GM10266 (cell line): ENCODE measurements around the gene CTCF.
"Not testable (repeated sequence)": the region's sequence is repeated elsewhere in the genome, so short reads cannot be mapped to it uniquely, and the experiment has no call there.

ENCODE experiments used
- DNase-seq: peaks from one replicate; pipeline ENCODE4 v3.0.0; 2012; ENCODE audit errors: extremely low spot score
- CTCF ChIP-seq: IDR thresholded peaks from 2 replicates; pipeline ENCODE4 v1.5.1; 2012; ENCODE audit warnings: mild to moderate bottlenecking, low read depth; ENCODE audit not compliant: control insufficient read depth, insufficient read depth; ENCODE audit errors: missing control alignments

Gene CTCF, protein sequence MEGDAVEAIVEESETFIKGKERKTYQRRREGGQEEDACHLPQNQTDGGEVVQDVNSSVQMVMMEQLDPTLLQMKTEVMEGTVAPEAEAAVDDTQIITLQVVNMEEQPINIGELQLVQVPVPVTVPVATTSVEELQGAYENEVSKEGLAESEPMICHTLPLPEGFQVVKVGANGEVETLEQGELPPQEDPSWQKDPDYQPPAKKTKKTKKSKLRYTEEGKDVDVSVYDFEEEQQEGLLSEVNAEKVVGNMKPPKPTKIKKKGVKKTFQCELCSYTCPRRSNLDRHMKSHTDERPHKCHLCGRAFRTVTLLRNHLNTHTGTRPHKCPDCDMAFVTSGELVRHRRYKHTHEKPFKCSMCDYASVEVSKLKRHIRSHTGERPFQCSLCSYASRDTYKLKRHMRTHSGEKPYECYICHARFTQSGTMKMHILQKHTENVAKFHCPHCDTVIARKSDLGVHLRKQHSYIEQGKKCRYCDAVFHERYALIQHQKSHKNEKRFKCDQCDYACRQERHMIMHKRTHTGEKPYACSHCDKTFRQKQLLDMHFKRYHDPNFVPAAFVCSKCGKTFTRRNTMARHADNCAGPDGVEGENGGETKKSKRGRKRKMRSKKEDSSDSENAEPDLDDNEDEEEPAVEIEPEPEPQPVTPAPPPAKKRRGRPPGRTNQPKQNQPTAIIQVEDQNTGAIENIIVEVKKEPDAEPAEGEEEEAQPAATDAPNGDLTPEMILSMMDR

GRCh38 chr16:67562526-67562917 is at the start of gene CTCF:
Gene CTCF (plus strand): TSS chr16:67562526. CDS start chr16:67610833, 48,307 bp downstream.
- peak; percentile 90 for DNase-seq
- TF ChIP-seq CTCF: peak; percentile 61

- not testable (repeated sequence) for DNase-seq
Observed at GRCh38 chr16:67513892-67514291, 48.4 kb upstream of the CTCF start.

DNA sequence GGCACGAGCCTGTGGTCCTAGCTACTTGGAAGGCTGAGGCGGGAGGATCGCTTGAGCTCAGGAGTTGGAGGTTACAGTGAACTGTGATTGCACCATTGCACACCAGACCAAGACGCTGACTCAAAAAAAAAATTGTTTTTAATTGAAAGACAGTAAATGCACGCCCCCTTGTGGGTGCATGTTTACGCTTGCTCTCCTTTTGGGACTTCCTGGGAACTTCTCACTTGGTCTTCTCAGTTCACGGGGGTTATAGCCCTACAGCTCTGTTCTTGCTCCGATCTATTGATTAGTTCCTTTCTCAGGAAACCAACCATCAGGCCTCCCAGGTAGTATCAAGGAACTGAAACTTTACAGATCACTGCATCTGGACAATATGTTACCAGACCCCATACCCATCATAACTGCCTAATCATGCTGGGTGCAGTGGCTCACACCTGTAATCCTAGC is 47.9 kb upstream of the CTCF start:
- peak; percentile 68 for DNase-seq
- TF ChIP-seq CTCF: peak; percentile 80

DNA sequence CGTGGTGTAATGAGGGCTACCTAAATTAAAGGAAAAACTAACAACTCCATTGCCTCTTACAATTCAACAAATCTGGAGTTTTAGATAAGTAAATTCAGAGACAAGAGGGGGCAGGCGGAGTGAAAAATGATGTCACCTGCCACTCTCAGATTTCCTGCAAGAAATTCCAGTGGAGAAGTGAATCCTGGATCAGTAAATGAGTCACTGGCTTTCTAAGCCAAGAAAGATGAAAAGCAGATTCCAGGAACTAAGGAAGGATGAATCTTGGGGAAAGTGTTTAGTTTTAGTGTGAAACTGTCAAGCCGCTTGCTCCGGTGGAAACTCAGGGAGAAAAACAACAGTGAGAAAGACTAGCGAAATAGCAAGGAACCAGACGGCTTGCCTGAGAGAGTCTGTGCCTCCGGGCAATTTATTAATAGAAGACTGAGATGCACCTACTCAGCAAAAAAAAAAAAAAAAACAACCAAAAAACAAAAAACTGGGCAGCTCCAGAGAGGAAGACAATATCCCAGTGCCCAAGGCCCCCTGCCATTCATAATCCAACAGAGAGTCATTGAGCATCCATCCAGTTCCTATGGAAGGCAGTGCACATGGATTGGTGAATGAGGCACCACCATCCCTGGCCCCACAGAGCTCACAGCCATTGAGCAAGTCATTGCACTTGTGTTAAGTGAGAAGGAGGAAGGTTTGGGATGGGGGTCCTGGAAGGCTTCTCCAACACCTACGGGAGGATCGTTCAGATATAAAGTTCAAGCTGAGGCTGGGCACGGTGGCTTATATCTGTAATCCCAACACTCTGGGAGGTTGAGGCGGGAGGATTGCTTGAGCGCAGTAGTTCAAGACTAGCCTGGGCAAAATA is 45.8 kb upstream of the CTCF start:
- no peak for TF ChIP-seq CTCF

GRCh38 chr16:67517155-67517445 is 45.2 kb upstream of the CTCF start:
- DNase-seq: no peak
- no peak for TF ChIP-seq CTCF

More for the DNA sequence above, 45.8 kb upstream of the CTCF start:
- peak; percentile 6 for DNase-seq

- peak; percentile 9 for DNase-seq
- no peak for TF ChIP-seq CTCF
Observed at GRCh38 chr16:67517661-67518423, 44.5 kb upstream of the CTCF start.

GRCh38 chr16:67518676-67519075 is 43.6 kb upstream of the CTCF start:
- DNase-seq: no peak
- TF ChIP-seq CTCF: no peak
